Measurements from ENCODE around the gene SLX4.

Gene SLX4

DNA sequence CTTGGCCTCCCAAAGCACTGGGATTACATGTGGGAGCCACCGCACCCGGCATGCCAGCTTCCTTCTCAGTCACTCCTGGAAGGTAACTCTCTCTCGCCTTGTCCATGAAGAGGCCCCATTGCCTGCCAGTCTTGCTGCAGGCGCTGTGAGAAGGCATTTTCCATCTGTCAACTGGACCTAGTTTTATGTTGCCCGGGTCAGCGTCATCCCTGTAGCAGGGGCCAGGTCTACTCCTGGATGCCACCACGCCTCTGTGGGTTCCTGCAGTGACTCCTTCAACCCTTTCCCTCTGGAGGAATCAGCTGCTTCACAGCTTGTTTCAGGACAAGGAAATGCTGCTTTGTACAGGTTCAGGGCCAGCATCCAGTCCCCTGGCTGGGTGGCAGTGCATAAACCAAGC, 31.6 kb downstream of the SLX4 start:
- no peak for DNase-seq

DNA sequence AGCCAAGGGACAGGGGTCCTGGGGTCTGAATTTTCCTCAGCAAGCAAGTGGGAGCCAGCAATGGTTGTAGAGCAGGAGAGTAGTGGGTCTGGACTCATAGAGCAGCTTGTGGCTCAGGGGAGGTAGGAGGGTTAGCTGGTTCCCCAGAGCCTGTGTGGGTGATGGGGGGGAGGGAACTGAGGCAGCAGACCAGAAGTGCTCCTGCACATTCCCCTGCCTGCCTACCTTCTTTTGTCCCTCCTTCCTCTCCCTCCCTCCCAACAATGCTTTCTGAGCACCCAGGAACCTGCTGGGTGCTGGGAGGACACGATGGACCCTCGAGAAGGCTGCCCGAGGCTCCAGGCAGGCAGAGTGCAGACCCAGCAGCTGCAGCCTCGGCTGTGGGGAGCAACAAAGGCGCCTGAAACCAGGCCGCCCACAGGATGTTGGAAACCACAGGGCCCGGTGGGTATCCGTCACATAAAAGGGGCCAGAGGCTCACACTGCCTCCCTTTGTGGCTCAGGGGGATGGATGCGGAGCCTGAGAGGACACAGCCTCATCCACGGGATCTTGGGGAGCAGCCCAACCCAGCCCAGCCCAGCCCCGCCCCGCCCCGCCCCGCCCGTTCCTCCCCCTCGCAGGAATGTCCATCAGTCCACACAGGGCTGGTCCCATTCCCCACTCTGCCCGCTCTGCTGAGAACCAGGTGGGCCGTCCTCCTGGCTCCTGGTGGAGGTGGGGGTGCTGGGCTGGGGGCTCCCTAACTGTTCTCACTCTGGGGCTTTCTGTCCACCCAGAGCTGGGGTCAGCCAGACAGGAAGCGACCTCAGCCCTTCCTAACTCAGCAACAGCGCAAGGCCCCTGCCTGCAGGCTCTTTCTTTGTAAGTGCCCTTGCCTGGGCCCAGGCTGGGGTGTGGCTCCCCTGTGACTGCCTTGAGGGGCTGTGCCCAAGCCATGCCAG, 32.5 kb downstream of the SLX4 start:
- peak; percentile 75 for DNase-seq

DNA sequence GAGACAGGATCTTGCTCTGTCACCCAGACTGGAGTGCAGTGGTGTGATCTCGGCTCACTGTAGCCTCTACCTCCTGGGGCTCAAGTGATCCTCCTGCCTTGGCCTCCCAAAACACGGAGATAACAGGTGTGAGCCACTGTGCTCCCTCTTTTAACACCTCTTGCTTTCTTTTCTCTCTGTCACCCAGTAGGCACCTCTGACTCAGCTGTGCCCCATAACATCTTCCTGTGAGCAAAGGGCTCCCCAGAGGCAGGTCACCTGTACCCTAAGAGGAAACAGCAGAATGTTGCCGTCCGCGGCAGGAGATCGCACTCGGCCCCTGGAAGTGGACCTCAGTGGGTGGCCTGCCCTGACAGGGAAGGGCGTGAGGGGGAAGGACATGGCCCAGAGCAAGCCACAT, 33.3 kb downstream of the SLX4 start:
- DNase-seq, result no peak

DNA sequence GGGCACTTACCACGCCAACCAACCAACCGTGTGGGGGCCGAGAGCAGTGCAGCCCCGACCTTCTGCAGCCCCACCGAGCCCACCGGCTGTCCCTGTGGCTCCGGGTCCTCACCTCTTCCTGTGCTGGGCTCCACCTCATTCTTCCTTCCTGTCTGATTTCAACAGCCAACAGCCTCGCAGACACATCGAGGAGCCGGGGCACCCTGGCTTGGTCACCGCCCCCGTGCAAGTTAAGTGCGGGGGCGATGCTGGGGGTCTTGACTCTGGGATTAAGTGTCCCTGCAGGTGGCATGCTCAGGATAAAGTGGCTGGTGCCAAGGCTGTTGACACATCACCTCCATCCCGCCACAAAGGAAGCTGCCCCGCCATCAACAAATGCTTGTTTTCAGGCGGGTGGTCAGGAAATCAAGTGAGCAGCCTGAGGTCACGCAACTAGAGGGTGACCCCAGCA, 34.1 kb downstream of the SLX4 start, which contains the start of gene NLRC3:
Gene NLRC3, minus strand, starts transcription at position 102 of the 451 bp plus-strand sequence. CDS start 12,367 bp downstream, outside the sequence.
- DNase-seq, result peak; percentile 44

DNA sequence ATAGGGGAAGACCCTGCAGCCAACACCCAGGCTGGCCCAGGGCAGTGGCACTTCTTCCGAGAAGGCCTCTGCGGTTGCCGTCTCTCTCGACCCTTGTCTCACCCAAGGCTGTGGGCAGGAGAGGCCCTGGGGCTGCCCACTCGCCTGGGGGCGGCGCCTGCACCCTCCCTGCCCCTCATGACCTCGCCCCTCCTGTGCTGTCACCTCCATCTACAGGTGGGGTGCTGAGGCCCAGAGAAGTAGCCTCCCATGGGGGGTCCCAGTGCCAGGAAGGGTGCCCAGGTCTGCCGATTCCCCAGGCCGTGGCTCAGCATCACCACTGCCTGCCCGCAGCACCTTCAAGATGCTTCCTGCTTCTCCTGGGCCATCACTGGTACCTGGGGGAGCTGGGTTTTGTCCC, 35.2 kb downstream of the SLX4 start:
- DNase-seq, result no peak

DNA sequence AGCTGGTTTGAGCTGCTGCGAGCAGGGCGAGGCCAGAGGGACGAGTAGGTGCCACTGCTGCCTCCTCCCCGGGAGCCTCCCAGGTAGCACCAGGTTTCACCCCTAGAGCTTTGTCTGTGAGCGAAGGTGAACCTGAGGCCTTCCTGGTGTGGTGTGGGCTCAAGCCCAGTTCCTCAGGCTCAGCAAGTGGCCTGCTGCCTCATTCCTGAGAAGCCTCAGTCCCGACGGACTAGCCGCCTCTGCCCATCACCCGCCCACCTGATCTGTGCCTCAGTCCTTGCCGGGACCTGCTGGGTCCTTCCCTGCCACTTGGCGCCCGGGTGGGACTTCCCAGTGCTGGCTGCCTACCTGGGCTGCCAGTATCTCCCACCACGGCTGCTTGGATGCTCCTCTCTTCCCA, 35.9 kb downstream of the SLX4 start:
- no peak for DNase-seq

DNA sequence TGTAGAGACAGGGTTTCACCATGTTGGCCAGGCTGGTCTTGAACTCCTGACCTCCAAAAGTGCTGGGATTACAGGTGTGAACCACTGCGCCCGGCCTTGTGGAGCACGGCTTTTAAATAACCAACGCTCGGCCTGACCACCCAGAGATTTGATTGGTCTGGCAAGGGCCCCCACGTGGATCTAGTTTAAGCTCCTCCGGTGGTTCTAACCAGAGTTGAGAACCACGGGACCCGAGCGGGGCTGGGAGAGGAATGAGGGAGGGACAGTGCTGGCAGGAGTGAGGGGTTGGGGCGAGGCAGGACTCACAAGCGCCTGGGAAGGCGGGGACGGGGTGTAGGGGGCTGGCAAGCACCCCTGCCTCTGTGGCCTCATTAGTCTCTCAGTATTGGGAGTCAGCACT, 37.2 kb downstream of the SLX4 start:
- DNase-seq, result no peak

DNA sequence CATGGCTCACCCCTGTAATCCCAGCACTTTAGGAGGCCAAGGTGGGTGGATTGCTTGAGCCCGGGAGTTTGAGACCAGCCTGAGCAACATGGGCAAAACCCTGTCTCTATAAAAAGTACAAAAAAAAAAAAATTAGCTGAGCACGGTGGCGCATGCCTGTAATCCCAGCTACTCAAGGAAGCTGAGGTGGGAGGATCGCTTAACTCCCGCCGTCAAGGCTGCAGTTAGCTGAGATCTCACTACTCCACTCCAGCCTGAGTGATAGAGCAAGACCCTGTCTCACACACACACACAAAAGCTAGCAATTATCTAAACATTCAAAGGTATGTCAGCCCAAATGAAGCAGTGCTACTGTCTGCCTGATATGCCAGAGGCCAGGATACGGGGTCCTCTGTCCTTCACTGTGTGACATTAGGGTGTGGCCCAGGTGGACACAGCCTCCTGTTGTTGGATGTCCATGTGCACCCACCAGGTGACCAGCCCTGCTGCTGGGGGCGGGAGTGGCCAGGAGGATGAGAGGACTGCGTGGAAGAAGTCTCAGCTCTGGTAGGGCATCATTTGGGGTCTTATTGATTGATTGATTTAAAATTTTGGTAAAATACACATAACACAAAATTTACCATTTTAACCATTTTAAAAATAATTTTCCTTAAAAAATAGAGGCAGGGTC, 38.1 kb downstream of the SLX4 start:
- no peak for DNase-seq

DNA sequence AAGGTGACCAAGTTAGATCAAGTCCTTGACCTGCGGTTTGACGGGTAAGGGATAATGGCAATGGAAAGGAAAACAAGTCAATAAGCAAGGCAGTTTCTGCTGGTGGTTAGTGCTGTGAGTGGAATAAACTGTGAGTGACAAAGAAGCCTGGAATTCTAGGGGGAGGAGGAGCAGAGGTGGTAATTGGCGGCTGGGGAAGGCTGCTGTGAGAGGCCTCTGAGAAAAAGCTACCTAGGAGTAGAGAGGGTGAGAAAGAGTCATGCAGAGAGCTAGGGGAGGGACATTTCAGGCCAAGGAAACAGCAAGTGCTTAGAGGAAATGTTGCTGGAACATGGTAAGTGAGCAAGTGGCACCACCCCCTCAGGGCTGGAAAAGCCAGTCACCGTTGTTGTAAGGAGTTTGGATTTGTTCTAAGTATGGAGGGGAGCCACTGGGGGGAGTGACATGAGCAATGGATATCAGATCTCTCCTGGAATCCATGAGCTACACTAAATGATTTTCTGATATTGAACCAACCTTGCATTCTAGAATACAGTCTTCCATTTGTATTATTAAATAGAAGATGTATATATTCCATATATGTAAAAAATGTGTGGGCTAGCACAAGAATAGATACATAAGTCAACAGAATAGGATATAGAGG, 40.9 kb downstream of the SLX4 start:
- no peak for DNase-seq

DNA sequence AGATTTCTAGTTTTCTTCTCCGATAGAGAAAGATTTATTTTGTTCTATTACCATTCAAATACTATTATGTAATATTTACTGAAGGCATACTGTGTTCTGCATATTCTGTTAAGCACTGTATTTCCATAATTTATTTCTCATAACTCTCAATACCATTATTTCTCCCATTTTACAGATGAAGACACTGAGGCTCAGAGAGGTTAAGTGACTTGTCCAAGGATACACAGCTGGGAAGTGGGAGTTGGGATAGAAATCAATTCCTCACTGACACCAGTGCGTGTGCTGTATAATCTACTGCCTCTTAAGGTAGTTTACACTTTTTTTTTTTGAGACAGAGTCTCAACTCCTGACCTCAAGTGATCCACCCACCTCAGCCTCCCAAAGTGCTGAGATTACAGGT, 41.6 kb downstream of the SLX4 start:
- no peak for DNase-seq

DNA sequence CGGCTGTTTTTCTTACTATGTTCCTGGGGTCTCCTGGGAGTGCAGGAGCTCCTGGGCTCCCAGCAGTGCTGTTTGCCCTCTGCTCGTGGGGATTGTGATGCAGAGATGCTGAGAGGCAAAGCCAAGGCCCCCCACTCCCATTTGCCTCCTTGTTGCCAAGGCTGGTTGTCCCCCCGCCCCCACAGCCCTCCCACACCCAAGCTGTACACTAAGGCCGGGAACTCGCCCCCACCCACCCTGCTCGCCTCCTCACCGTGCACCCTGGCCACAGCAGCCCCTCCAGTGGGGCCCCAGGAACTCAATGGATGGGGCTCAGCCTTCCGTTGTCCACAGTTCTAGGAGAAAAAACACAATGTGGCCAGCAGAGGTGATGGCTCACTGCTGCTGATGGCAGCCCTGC, 44.4 kb downstream of the SLX4 start:
- DNase-seq, result no peak

DNA sequence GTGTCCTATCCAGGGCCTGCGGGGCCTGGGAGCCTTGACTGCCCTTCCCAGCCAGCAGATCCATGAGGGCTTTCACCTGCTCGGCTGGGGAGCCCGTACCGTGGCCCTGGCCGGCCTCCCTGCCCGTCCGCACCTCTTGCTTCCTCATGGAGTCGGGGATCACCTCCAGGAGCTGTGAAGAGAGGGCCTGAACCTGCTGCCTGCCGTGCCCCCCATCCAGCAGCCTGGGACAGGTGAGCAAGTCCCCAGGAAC, 46.6 kb downstream of the SLX4 start:
- no peak for DNase-seq

DNA sequence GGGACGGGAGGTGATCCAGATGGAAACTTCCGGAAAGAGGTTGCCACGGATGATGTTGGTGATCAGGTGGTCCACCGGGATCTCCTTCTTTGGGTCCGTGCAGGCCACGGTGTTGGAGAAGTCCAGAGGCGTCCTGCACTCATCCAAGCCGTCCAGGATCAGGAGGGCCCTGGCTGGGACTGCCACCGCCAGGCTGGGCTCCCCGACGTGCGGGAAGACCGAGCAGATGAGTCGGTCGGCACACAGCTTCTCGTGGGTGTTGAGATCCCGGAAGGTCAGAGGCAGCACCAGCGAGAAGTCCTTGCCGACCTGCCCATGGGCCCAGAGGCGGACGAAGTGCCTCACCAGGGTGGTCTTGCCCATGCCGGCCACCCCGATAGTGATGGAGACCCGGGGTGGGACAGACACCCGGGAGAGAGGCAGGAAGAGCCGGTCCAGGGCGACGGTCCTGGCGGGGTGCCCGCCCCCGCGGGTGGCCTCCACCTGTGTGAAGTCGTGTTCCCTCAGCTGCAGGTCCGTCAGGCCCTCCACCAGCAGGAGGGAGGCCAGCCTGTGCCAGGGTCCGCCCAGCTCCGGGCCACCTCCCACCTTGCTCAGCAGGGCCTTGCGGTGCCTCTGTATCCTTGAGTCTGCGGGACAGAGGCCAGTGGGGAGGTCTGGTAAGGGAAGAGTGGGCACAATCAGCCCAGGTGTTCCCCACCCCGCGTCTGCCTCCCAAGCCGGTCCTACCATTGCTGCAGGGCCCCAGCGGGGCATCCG, 47.1 kb downstream of the SLX4 start:
- no peak for DNase-seq

DNA sequence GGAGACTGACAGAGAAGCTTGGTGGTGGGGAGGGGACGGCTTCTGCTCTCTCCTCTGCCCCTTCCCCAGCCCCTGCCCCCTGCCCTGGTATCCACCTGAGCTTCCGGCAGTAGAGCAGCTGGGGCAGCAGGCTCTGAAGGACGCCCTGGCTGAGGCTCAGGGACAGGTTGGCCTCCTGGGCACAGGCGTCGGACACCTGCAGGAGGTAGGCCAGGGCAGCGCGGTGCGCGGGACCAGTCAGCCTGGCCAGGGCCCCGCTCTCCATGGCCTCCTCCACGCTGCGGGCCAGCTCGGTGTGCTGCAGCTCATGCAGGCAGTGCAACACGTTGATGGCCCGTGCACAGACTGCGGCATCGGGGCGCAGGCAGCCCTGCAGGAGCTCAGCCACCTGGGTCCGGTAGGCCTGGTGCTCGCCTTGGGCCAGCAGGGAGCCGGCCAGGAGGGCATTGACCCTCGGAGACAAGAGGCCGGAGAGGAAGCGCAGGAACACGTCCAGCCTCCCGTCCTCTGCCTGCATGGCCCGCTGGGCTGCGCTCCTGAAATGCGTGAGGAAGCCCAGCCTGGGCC, 48.4 kb downstream of the SLX4 start:
- no peak for DNase-seq

DNA sequence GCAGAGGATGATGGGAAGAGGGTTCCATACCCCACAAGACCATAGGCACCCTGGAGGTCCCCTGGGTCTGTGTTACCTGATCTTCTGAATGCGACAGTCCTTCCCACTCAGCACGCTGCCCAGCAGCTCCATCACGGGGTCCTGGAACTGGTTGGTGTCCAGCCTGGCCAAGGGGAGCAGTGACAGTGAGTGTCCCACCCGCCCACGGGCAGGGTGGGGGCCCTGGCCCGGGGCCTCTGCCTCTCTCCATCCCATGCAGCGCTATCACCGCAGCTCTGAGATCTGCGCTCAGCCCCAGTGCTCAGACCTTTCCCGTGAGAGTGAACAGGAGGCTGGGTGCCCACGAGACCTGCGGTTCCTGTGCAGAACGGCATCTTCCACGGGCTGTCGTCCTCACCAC, 49.8 kb downstream of the SLX4 start:
- DNase-seq, result no peak

DNA sequence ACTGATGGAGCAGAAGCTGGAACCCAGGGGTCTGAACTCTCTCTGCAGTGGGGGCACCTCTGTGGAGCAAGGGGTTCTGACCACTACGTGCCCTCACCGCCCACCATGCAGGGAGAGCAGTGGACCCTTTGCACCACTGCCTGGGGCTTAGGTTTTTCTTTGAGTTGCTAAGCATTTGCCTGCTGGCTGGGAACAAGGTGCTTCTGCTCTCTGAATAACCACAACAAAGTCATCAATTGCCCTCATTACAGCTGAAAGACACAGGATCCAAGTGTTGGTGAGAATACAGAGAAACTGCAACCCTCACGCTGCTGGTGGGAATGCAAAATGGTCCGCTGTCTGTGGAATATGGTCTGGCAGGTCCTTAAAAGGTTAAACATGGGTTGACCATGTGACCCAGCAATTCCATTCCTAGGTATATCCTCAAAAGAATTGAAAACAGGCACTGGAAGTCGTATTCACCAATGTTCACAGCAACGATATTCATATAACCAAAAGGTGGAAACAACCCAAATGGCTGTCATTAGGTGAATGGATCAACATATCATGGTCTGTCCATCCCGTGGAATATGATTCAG, 57.0 kb downstream of the SLX4 start:
- DNase-seq, result no peak

DNA sequence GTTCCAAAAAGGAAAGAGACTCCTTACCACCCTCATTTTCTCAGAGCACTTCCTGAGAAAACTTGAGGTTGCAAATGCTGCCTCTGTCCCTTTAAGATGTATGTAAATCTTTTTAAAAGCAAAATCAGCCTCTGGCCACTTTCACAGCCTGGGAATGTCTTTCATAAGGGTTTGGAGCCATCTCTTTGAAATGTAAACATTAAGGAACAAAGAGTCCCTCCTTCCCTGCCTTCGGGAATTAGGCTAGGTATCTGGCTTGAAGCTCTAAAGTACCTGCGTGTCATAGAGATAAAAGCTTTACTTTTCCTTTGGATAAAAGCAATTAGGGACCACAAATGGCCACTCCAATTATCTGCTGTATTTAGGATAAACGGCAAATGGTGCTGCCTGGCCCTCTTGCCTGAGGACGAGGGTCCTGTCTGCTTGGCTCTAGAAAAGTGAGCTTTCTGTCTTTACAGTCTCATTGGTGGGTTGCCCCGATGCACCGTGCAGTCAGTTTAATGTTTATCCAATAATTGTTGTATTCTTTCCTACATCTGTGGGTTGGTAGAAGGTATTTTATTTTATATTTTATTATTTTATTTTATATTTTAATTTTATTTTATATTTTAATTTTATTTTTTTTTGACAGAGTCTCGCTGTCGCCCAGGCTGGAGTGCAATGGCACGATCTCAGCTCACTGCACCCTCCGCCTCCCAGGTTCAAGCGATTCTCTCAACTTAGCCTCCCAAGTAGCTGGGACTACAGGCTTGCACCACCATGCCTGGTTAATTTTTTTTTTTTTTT, 58.1 kb downstream of the SLX4 start:
- no peak for DNase-seq

DNA sequence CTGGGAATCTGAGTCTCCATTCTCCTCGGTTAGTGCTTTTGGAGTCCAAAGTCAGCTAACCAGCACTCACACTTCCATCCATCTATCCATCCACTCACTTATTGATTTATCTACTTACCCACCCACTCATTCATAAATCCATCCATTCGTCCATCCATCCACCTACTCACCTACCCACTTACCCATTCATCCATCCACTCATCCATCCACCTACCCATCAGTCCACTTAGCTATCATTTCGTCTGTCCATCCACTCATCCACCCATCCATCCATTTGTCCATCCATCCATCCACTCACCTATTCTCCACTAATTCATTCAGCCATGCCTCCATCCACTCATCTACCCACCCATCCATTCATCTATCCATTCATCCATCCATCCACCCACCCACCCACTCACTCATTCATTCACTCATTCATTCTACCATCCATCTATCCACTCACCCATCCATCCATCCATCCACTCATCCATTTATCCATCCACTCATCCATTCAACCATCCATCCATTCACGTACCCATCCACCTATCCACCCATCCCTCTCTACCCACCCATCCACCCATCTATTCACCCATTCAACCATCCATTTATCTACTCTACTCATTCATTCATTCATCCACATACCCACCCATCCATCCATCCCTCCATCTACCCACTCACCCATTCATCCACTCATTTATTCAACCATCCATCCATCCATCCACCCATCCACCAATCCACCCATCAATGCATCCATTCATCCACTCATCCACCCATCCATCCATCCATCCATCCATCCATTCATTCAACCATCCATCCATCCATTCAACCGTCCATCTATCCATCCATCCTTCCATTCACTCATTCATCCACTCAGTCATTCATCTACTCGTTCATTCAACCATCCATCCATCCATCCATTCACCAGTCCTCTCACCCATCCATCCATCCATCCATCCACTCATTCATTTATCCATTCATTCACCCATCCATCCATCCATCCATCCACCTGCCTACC, 60.3 kb downstream of the SLX4 start:
- DNase-seq, result no peak

DNA sequence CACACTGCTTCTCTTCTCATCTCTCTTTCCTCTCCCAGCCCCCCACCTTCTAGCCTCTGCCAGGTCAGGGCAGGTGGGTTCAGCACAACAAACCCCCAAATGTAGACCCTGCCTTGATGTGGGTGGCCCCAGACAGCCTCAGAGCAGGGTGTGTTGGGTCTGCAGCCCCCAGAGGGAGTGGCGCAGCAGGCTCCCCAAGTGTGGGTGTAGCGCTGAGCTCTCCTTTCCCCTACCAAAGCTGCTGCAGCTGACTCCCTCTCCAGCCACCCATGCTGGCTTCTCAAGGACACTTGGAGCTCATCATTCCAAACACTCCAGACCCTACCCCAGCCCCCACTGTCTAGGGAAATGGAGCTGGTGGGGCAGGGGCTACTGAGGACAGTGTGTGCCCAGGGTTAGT, 61.5 kb downstream of the SLX4 start:
- no peak for DNase-seq

DNA sequence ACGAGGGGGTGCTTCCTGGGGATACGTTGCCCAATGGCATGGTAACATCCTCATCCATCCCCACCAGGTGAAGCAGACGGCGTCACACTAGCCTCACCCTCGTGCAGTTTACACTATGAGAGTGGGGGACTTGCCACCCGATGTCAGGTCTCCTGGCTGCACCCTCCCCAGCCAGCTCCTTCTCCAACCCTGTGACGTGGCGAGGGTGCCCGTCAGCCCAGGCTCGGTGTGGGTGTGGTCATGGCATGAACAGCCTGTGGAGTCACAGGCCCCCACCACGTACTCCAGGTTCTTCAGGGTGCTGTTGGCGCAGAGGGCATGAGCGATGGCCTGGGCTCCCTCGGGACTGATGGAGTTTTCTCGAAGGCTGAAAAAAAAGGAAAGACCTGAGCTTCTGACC, 62.5 kb downstream of the SLX4 start:
- DNase-seq, result no peak
